Astrocyte (in vitro differentiated cells and primary cell): ENCODE measurements around the gene GEN1.

ENCODE experiments used
- EZH2 ChIP-seq: IDR thresholded peaks from 2 replicates; pipeline ENCODE4 v1.6.1; 2012; ENCODE audit warnings: mild to moderate bottlenecking, low read length, inconsistent platforms; ENCODE audit not compliant: insufficient read depth
- TF ChIP-seq, protein P1 (sequence below): IDR thresholded peaks from 2 replicates; pipeline ENCODE4 v1.5.1; 2011; ENCODE audit warnings: low read depth, mild to moderate bottlenecking, inconsistent platforms, low read length, moderate library complexity; ENCODE audit not compliant: insufficient read depth

DNA sequence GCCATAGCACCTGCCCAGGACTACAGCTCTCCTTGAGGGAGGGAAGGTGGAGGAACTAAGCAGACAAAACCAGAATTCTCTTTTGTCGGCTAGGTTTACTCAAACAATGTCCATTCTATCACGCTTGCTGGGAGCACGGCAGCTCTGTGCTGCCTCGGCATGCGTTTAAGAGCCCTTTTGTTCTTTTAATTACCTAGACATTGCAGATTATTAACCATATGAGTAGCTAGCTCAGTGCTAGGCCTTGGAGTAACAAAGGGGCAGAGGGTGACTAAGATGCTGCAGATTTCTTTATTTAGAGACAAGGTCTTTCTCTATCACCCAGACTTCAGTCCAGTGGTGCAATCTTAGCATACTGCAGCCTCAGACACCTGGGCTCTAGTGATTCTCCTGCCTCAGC, 73.4 kb downstream of the GEN1 start:
- TF ChIP-seq, protein P1, sequence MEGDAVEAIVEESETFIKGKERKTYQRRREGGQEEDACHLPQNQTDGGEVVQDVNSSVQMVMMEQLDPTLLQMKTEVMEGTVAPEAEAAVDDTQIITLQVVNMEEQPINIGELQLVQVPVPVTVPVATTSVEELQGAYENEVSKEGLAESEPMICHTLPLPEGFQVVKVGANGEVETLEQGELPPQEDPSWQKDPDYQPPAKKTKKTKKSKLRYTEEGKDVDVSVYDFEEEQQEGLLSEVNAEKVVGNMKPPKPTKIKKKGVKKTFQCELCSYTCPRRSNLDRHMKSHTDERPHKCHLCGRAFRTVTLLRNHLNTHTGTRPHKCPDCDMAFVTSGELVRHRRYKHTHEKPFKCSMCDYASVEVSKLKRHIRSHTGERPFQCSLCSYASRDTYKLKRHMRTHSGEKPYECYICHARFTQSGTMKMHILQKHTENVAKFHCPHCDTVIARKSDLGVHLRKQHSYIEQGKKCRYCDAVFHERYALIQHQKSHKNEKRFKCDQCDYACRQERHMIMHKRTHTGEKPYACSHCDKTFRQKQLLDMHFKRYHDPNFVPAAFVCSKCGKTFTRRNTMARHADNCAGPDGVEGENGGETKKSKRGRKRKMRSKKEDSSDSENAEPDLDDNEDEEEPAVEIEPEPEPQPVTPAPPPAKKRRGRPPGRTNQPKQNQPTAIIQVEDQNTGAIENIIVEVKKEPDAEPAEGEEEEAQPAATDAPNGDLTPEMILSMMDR, result no peak
- TF ChIP-seq EZH2, result no peak
